ENCODE data around the gene CLCN1.

DNA sequence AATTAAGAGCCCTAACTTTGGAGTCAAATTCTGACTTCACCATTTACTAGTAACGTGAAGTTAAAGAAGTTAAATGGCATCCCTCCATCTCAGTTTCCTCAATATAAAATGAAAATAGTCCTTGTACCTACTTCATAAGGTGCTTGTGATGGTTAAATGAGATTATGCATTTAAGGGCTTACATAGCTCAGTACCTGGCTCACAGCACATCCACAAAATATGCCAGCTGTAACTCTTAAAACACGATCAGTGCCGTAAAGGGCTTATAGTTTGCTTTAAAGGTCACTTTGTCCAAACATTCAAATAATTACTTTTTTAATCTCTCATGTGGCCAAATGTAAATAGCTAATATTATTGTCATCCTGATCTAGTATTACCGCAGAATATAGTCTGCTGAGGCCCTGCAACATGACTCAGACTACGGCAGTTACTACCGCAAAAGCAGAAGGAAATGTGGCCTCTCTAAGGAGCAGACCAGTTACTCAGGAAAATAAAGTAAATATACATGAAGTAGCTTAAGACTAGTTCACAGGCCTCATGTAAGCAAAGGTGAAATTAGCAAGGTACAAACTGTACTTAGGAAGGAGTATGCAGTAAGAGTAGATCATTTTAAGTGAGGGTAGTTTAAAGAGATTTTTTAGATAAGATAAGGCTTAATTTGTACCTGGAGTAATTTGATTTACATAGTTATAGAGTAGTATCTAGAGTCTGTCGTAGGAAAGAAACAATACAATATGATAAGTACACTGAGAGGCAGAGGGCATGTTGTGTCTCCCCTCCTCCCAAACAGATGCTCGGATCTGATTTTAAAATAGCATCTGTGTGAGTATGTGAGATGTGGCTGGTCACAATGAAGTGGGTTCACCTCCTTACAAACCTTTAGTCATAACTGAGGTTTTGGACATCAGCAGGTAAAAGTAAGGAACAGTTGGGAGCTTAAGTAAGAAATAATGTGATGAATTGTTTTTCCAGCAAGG lies 14.7 kb upstream of the CLCN1 start:
- TF ChIP-seq, protein P1, sequence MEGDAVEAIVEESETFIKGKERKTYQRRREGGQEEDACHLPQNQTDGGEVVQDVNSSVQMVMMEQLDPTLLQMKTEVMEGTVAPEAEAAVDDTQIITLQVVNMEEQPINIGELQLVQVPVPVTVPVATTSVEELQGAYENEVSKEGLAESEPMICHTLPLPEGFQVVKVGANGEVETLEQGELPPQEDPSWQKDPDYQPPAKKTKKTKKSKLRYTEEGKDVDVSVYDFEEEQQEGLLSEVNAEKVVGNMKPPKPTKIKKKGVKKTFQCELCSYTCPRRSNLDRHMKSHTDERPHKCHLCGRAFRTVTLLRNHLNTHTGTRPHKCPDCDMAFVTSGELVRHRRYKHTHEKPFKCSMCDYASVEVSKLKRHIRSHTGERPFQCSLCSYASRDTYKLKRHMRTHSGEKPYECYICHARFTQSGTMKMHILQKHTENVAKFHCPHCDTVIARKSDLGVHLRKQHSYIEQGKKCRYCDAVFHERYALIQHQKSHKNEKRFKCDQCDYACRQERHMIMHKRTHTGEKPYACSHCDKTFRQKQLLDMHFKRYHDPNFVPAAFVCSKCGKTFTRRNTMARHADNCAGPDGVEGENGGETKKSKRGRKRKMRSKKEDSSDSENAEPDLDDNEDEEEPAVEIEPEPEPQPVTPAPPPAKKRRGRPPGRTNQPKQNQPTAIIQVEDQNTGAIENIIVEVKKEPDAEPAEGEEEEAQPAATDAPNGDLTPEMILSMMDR (IDR thresholded peaks at IDR 0.05), result no peak
- TF ChIP-seq POLR2A (IDR thresholded peaks at IDR 0.05) (no peak), POLR2AphosphoS5 (IDR thresholded peaks at IDR 0.05) (peak; percentile 70)

Measured in prostate gland (tissue), 2 donors.